D721Med (cell line): ENCODE data around the gene BST2.

ENCODE experiments used
- DNase-seq: peaks from one replicate; pipeline ENCODE4 v3.0.0; 2011; ENCODE audit warnings: low spot score; ENCODE audit not compliant: insufficient read length
- FAIRE-seq: peaks from 2 replicates; lab custom pipeline; 2011; peaks lifted over from hg19 to GRCh38; lab: Jason Lieb, UNC
- TF ChIP-seq, protein P1 (sequence below): IDR thresholded peaks from 2 replicates; pipeline ENCODE4 v1.5.1; 2012; ENCODE audit warnings: mild to moderate bottlenecking, control low read depth; ENCODE audit not compliant: insufficient read depth; ENCODE audit errors: missing control alignments

The BST2 gene, protein sequence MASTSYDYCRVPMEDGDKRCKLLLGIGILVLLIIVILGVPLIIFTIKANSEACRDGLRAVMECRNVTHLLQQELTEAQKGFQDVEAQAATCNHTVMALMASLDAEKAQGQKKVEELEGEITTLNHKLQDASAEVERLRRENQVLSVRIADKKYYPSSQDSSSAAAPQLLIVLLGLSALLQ

DNA sequence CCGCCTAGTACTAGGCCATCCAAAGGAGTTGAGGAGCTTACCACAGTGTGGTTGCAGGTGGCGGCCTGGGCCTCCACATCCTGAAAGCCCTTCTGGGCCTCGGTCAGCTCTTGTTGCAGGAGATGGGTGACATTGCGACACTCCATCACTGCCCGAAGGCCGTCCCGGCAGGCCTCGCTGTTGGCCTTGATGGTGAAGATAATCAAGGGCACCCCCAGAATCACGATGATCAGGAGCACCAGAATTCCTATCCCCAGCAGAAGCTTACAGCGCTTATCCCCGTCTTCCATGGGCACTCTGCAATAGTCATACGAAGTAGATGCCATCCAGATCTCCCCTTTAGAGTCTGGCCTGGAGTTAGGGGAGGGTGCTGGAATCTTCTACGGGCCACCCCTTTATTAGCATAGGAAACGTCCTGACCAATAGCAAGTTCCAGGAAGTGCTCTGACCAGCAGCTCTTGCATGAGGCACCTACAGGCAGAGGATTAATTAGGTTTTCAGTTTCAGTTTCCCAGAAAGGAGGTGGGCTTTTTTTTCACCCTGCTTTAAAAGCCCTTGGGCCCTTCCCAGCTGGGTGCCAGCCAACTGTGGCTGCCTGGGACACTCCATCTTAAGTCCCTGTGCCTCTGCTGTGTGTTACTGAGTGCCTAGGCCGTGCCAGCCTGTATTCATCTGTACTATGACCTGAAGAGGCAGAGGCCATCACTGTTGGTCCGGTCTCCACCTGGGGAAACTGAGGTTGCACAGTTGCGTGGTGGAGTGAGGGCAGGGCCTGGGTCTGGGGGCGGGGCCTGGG, at the start of gene BST2:
Gene BST2, minus strand, starts transcription at position 381 of the 796 bp plus-strand sequence. Its CDS starts 55 bp downstream, at position 326.
- TF ChIP-seq, protein P1, sequence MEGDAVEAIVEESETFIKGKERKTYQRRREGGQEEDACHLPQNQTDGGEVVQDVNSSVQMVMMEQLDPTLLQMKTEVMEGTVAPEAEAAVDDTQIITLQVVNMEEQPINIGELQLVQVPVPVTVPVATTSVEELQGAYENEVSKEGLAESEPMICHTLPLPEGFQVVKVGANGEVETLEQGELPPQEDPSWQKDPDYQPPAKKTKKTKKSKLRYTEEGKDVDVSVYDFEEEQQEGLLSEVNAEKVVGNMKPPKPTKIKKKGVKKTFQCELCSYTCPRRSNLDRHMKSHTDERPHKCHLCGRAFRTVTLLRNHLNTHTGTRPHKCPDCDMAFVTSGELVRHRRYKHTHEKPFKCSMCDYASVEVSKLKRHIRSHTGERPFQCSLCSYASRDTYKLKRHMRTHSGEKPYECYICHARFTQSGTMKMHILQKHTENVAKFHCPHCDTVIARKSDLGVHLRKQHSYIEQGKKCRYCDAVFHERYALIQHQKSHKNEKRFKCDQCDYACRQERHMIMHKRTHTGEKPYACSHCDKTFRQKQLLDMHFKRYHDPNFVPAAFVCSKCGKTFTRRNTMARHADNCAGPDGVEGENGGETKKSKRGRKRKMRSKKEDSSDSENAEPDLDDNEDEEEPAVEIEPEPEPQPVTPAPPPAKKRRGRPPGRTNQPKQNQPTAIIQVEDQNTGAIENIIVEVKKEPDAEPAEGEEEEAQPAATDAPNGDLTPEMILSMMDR = no peak
- no peak for FAIRE-seq
- no peak for DNase-seq

DNA sequence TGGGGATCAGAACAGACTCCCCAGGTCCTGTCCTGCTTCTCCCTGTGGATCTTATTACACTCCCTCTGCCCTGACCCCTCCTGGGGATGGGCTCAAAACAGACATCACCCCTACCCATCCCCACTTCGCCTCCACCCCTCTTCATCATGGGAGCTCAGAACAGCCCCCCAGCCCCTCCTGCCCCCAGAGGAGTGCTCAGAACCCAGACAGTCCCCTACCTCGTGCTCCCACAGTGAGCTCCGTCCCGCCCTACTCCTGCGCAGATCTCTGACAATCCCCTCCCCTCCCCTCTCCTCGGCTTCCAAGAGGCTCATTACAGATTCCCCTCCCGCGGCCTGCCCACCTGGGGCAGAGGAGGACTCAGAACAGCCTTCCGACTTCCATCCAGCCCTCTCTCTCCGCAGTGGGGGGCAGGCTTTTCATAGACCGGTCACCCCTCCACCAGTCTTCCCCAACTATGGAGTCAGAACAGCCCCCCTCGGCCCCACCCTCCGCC, 49.2 kb upstream of the BST2 start:
- TF ChIP-seq, protein P1 = no peak
- FAIRE-seq (no peak), DNase-seq (no peak)

DNA sequence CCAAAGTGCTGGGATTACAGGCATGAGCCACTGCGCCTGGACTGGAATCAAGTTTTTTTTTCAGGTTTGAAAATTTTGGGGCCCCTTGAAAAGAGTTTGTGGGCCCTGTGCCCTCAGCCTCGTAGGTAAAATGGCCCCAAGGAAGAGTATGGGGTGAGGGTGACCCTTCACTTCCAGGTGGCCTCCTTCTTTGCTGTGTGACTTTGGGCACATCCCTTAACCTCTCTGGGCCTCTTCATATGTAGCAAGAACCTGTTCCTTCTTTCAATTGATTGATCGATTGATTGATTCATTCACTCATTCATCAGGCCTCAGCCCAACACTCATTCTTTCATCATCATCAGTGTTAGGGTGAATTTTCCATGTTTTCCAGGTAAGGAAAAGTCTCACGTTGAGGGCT, 46.4 kb upstream of the BST2 start:
- TF ChIP-seq, protein P1 = no peak
- no peak for FAIRE-seq
- DNase-seq = no peak

DNA sequence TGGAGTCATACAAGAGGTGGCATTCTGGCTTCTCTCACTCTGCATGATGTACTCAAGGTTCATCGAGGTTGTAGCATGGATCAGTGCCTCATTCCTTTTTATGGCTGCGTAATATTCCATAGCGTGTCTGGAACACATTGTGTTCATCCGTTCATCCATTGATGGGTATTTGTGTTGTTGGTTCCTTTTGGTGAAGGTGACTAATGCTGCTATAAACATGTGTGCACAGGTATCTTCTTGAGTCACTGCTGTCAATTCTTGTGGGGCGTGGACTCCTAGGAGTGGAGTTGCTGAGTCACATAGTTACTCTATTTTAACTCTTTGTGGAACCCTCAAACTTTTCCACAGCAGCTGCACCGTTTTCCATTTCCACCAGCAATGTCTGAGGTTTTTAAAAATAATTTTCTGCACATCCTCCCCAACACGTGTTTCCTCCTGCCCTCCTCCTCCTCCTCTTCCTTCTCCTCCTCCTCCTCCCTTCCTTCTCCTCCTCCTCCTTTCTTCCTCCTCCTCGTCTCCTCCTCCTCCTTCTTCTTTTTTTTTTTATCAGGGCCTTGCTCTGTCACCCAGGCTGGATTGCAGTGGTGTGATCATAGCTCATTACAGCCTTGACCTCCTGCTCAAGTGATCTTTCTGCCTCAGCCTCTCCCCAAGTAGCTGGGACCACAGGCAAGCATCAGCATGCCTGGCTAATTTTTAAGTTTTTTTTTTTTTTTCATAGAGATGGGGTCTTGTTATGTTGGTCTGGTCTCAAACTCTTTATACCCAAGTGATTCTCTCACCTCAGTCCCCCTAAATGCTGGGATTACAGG, 45.0 kb upstream of the BST2 start:
- DNase-seq = no peak
- TF ChIP-seq, protein P1 = no peak
- FAIRE-seq = no peak

DNA sequence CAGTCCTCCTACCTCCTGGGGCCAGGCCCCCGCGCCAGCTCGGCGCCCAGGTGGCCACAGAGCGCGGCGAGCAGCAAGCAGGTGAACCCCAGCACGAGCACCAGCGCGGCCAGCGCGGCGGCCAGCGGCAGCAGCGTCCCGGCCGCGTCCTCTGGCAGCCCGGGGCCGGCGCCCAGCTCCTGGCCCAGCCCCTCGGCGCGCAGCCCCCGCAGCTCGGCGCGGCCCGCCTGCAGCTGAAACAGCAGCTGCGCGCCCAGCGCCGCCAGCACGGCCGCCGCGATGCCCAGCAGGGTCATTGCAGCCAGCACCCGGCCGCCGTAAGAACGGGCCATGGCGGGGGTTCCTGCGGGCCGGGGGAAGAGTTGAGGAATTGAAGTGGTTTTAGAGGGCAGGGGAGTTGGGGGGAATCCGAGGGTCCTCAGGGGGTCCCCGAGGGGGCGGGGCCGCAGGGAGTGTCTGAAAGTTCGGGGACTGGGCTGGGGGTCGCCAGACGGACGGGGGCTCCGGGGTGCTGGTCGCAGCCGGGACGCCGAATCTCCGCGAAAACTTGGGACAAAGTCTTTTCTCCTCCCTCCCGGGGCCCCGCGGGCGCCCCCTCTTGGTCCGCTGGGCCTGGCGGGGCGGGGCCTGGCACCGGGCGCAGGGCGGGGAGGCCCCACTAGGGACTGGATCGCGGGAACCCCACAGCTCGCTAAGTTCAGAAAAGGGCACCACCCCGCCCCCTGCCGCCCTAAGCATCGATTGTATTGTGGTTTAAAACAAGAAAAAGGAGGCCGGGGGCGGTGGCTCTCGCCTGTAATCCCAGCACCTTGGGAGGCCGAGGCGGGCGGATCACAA, 42.9 kb upstream of the BST2 start, which contains the start of gene TMEM221:
Gene TMEM221, minus strand, starts transcription at position 538 of the 837 bp plus-strand sequence. Its CDS starts 206 bp downstream, at position 332.
- DNase-seq (no peak), FAIRE-seq (no peak)
- TF ChIP-seq, protein P1 = peak; percentile 21

DNA sequence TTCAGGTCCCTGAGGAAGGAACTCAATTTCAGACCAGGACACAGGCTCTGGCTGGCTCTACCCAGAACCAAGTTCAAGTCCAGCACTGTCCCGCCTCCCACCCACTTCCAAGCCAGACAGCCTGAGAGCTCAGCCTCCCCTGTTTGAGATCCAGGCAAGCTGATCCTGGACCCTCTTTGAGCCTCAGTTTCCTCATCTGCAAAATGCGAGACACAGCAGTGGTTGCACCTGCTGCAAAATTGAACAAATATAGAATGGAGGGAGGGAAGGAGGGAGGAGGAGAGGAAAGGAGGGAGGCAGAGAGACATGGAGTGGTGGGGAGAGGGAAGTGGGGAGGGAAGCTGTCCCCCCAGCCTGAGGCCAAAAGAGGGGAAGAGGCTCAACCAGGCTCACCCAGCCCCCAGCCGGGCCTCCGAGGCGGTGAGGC, 42.3 kb upstream of the BST2 start:
- TF ChIP-seq, protein P1 = no peak
- FAIRE-seq = no peak

More for the DNA sequence above, 42.3 kb upstream of the BST2 start:
- no peak for DNase-seq
